ENCODE data around the gene MRGPRG.

The MRGPRG gene

DNA sequence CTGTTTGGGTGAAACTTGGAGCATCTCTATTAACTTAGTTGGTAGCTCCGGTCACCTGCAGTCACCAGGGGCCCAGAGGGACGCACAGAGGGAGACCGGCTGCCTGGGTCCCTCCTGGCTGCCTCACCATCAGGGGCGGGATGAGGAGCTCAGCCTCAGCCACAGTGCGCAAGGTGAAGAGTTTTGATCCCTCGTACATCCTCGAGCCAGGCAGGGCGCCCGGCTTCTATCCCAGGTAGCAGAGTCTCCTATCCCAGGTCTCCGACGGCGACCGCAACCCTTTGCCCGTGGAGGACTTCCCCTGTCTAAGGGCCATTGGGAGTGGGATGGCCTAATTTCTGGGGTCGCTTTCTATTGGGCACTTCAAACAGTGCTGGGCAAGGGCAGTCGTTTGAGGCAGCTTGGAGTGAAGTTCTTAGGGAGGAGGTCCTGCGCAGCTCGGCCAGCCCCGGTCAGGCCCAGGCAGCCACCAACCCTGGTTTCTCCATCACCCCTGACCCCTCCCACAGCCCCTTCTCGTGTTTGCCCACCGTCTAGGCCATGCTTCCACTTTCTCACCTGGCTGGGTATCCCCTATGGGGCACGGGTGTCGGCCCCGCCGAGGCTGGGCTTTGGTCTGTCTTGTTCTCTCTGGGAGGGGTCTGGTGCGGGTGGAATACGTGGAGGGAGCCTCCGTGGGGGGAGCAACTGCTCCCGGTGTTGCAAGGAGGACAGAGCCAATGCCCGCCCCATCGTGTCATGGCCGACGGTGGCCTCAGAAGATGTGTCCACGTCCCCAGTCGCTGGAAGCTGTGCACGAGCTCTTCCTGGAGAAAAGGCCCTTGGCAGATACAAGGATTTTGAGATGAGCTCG, 3.6 kb upstream of the MRGPRG start:
- Mint-ChIP-seq H3K36me3 (ENCODE audit: low read depth) (no peaks in the 10 kb centered on the region), H3K4me1 (no peaks in the 10 kb centered on the region), H3K4me3 (no peak overlapping the region), H3K9me3 (no peaks in the 10 kb centered on the region), H3K27ac (no peak overlapping the region), H3K27me3 (ENCODE audit: low read depth) (peaks cover 52% of the 10 kb centered on the region)
- TF ChIP-seq, protein P1, sequence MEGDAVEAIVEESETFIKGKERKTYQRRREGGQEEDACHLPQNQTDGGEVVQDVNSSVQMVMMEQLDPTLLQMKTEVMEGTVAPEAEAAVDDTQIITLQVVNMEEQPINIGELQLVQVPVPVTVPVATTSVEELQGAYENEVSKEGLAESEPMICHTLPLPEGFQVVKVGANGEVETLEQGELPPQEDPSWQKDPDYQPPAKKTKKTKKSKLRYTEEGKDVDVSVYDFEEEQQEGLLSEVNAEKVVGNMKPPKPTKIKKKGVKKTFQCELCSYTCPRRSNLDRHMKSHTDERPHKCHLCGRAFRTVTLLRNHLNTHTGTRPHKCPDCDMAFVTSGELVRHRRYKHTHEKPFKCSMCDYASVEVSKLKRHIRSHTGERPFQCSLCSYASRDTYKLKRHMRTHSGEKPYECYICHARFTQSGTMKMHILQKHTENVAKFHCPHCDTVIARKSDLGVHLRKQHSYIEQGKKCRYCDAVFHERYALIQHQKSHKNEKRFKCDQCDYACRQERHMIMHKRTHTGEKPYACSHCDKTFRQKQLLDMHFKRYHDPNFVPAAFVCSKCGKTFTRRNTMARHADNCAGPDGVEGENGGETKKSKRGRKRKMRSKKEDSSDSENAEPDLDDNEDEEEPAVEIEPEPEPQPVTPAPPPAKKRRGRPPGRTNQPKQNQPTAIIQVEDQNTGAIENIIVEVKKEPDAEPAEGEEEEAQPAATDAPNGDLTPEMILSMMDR (IDR thresholded peaks at IDR 0.05; ENCODE audit: unreplicated experiment in 3 of 3) = no peak

DNA sequence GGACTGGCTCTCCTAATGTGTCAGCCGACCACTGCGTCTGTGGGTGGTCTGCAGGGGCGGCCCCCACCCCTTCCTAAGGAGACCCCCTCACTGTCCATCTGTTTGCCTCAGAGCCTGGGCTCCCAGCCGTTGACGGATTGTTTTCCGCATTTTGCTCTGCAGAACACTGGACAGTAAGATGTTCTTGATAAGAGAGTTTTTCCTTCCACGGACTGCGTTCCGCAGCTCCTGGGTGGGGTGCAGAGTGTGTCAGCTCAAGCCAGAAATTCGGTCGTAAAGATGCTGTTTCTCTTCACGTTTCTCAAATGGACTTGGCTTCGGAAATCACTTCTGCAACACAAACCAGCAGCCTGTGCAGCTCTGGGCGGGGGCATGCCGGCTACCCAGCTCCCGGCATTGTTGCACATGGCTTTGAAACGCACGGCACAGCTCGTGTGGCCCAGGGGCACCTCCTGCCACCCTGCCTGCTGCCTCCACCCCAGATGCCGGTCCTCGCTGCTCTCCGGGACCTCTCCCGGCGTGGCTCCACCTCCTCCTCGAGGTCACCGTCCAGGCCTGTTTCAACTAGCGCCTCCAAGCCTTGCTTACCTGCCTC, 2.9 kb upstream of the MRGPRG start:
- Mint-ChIP-seq H3K36me3 (ENCODE audit: low read depth) (no peaks in the 10 kb centered on the region), H3K27ac (no peak overlapping the region), H3K4me1 (no peaks in the 10 kb centered on the region), H3K4me3 (no peak overlapping the region), H3K9me3 (no peaks in the 10 kb centered on the region), H3K27me3 (ENCODE audit: low read depth) (peaks cover 54% of the 10 kb centered on the region)
- TF ChIP-seq, protein P1 (IDR thresholded peaks at IDR 0.05; ENCODE audit: unreplicated experiment in 3 of 3) = no peak

DNA sequence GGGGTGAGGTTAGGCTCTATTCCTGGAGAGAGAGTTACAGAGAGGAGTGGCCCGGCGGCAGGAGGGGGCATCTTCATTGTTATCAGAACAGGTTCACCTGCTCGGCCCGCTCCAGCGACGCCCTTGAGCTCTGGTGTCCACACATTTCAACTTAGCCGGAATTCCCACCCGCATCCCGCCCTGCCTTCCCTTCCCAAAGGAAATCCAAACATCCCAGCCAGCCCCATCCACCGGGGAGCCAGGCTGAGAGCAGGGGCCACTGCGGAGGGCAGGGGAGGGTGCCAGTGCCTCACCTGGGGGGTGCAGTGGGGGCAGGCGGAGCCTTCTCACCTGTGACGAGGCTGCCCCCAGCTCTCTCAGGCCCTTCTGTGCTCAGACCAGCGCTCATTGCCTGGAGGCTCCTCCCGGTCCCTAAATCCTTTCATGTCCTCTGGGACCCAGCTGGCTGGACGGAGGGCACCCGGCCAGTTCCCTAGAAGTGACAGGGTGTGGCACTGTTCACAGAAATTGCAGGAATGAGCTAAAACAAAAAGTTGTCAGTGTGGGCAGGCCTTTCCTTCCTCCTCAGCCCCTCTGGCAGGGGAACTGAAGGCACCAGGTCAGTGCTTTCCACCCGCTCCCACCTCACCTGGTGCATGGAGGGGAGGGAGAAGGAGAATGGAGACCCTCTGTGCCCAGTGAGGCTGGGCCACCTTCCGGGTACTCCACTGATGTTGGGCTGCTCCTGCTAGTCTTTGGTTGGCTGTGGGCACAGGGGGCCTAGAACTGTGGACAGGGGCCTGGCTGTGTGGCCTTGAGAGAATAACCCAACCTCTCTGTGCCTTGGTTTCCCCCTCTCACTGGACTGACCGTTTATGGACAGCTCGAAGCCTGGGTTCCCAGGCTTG, 2.2 kb upstream of the MRGPRG start:
- H3K4me3 Mint-ChIP-seq = no peak overlapping the region
- H3K27ac Mint-ChIP-seq = no peak overlapping the region
- peaks cover 60% of the 10 kb centered on the region for H3K27me3 Mint-ChIP-seq (ENCODE audit: low read depth)
- TF ChIP-seq, protein P1 (IDR thresholded peaks at IDR 0.05; ENCODE audit: unreplicated experiment in 3 of 3) = no peak
- H3K36me3 Mint-ChIP-seq (ENCODE audit: low read depth) = no peaks in the 10 kb centered on the region
- no peaks in the 10 kb centered on the region for H3K4me1 Mint-ChIP-seq
- no peaks in the 10 kb centered on the region for H3K9me3 Mint-ChIP-seq

DNA sequence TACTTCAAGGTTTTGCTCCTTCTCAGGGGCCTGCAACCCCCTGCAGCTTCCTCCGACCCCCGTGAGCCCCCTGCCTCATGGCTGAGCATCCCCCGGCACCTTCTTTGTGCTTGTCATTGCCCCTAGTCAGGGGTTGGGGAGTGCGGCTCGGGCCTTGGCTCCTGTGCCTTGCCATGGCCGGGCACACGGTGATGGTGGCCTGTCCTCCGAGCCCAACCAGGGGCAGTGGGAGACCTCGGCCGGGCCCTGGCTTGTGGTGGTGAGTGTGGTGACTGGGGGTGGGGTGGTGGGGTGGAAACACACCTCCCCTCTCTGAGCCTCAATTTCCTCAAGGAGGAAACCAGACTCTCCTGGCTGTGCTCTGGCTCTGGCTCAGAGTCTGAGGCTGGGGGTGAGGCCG, 1.5 kb upstream of the MRGPRG start:
- H3K36me3 Mint-ChIP-seq (ENCODE audit: low read depth) = no peaks in the 10 kb centered on the region
- H3K4me1 Mint-ChIP-seq = no peaks in the 10 kb centered on the region
- H3K27ac Mint-ChIP-seq = no peak overlapping the region
- peaks cover 64% of the 10 kb centered on the region for H3K27me3 Mint-ChIP-seq (ENCODE audit: low read depth)
- no peak overlapping the region for H3K4me3 Mint-ChIP-seq
- no peaks in the 10 kb centered on the region for H3K9me3 Mint-ChIP-seq
- TF ChIP-seq, protein P1 (IDR thresholded peaks at IDR 0.05; ENCODE audit: unreplicated experiment in 3 of 3) = no peak

DNA sequence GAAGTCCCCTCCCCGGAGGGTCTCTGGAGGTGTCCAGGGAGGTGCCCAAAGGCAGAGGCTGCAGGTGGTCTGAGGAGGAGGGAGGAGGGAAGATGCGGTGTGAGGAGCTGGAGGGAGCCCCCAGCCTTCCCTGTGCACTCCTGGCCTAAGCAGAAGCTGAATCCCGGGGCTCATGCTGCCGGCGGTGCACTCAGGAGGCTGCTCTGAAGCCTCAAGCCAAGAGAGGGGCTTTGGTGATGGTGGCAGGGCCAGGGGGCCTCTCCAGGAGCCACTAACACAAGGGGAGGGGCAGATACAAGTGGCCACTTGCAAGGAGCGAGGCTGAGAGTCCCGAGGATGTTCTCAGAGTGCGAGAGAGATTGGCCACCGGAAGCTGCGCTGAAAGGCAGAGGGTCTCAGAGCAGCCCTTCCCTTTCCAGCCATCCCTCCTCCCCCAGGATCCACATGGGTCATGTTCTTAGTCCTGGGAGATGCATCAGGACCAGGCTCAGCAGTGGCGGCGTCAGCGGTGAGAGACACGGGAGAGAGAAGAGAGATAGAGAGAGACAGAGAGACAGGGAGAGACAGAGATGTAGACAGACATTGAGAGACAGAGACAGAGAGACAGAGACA, 774 bp upstream of the MRGPRG start:
- Mint-ChIP-seq H3K27ac (no peak overlapping the region), H3K36me3 (ENCODE audit: low read depth) (no peaks in the 10 kb centered on the region), H3K4me1 (no peaks in the 10 kb centered on the region), H3K4me3 (no peak overlapping the region), H3K9me3 (no peaks in the 10 kb centered on the region), H3K27me3 (ENCODE audit: low read depth) (peaks cover 59% of the 10 kb centered on the region)
- TF ChIP-seq, protein P1 (IDR thresholded peaks at IDR 0.05; ENCODE audit: unreplicated experiment in 3 of 3) = no peak

Measured in nephron (organoid).